Right lobe of liver (tissue), 6 donors: ENCODE measurements around the gene RIMS1. TPM values are rescaled to one million over a fixed set of nuclear protein-coding genes. Genes with fewer than 3 reads are reported as not detected.
A peak's percentile ranks its signal among the peaks of the same experiment; 100 is the strongest.

Experiments used
- ATAC-seq, 4 donors: fragments of 200-7000 bp; cut with Tn5 transposase; one replicate each; pipeline ENCODE4 v1.9.1; 2020; ENCODE audit warnings: mild to moderate bottlenecking in 4 of 4, moderate library complexity in 4 of 4
- DNase-seq, 3 donors: peaks; one replicate each; pipeline ENCODE4 v3.0.0-alpha.2; 2020
- H3K27ac ChIP-seq, 3 donors: fragments of 200-600 bp; one replicate each; pipeline ENCODE4 v1.8.0; 2022
- H3K27me3 ChIP-seq, 2 donors: fragments of 200-600 bp; one replicate each; pipeline ENCODE4 v1.8.0; 2022
- H3K36me3 ChIP-seq, 4 donors: fragments of 200-600 bp; sonication (generic) in 1 of 4; one replicate each; pipeline versions ENCODE4 v1.5.1 to v1.8.0; 2017 to 2022; ENCODE audit warnings: control low read depth in 1 of 4
- H3K4me1 ChIP-seq, 4 donors: fragments of 200-600 bp; sonication (generic) in 1 of 4; one replicate each; pipeline versions ENCODE4 v1.5.1 to v1.8.0; 2017 to 2022; ENCODE audit warnings: control low read depth in 1 of 4
- H3K4me3 ChIP-seq, 3 donors: fragments of 200-600 bp; one replicate each; pipeline ENCODE4 v1.8.0; 2022
- H3K9me3 ChIP-seq, 4 donors: fragments of 200-600 bp; sonication (generic) in 1 of 4; one replicate each; pipeline versions ENCODE4 v1.5.1 to v1.8.0; 2017 to 2022; ENCODE audit warnings: control low read depth in 1 of 4
- POLR2A ChIP-seq: fragments of 450-650 bp; IDR thresholded peaks from one replicate; pipeline ENCODE4 v1.6.1; 2017; ENCODE audit warnings: antibody characterized with exemption, mild to moderate bottlenecking
- WGBS: methylation state at CpG from one replicate; pipeline ENCODE4 v1.1.6; 2018; ENCODE audit warnings: low coverage, low lambda C conversion rate; ENCODE audit not compliant: insufficient coverage; ENCODE audit errors: missing lambda C conversion rate; 5-methylcytosine and 5-hydroxymethylcytosine counted together
- intact Hi-C, 2 donors: fragments of 100-400 bp; cut with DNase I; formaldehyde crosslinking; loops; one replicate each; pipeline versions ENCODE4 v1.11.2 to v1.14.1; 2022
- long read RNA-seq: library from polyadenylated mRNA; unstranded; transcript quantifications from one replicate; pipeline ENCODE4 v2.0.0, GENCODE V29; 2019
- total RNA-seq, 6 experiments: library from RNA; depleted of rRNA in 2 of 6; stranded (reverse); fragments of >200 nt in 2 of 6; fragmentation: NEBNext Ultra II Directional in 3 of 6; extraction: Animal tissue kit (Norgen Biotek cat#: 25700) in 3 of 6; gene quantifications; one replicate each; pipeline versions ENCODE4 v1.1.0 to v1.2.4, GENCODE V29; 2016 to 2023
- TF ChIP-seq, protein P1 (sequence below), 4 donors: fragments of 200-600 bp in 3 of 4; fragments of 450-650 bp in 1 of 4; IDR thresholded peaks; one replicate each; pipeline versions ENCODE4 v1.5.1 to v1.8.0; 2016 to 2022; ENCODE audit warnings: antibody characterized with exemption in 4 of 4, mild to moderate bottlenecking in 2 of 4
- donor health status: DM: no; HTN: yes; CAD: no.
- donor health status: DM: no; HTN: no; CAD: no.
- donor health status: DM: no; HTN: no; CAD: no.
- donor health status: DM: no; HTN: yes; CAD: no.
- donor health status: DM: no; HTN: yes; CAD: no.

The RIMS1 gene, protein sequence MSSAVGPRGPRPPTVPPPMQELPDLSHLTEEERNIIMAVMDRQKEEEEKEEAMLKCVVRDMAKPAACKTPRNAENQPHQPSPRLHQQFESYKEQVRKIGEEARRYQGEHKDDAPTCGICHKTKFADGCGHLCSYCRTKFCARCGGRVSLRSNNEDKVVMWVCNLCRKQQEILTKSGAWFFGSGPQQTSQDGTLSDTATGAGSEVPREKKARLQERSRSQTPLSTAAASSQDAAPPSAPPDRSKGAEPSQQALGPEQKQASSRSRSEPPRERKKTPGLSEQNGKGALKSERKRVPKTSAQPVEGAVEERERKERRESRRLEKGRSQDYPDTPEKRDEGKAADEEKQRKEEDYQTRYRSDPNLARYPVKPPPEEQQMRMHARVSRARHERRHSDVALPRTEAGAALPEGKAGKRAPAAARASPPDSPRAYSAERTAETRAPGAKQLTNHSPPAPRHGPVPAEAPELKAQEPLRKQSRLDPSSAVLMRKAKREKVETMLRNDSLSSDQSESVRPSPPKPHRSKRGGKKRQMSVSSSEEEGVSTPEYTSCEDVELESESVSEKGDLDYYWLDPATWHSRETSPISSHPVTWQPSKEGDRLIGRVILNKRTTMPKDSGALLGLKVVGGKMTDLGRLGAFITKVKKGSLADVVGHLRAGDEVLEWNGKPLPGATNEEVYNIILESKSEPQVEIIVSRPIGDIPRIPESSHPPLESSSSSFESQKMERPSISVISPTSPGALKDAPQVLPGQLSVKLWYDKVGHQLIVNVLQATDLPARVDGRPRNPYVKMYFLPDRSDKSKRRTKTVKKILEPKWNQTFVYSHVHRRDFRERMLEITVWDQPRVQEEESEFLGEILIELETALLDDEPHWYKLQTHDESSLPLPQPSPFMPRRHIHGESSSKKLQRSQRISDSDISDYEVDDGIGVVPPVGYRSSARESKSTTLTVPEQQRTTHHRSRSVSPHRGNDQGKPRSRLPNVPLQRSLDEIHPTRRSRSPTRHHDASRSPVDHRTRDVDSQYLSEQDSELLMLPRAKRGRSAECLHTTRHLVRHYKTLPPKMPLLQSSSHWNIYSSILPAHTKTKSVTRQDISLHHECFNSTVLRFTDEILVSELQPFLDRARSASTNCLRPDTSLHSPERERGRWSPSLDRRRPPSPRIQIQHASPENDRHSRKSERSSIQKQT (N-terminal part only)
- total RNA-seq = under 1 TPM in 2 of 6 experiments, not detected in 4; 0.09 to 0.69 TPM
- long read RNA-seq = 0 reads

DNA sequence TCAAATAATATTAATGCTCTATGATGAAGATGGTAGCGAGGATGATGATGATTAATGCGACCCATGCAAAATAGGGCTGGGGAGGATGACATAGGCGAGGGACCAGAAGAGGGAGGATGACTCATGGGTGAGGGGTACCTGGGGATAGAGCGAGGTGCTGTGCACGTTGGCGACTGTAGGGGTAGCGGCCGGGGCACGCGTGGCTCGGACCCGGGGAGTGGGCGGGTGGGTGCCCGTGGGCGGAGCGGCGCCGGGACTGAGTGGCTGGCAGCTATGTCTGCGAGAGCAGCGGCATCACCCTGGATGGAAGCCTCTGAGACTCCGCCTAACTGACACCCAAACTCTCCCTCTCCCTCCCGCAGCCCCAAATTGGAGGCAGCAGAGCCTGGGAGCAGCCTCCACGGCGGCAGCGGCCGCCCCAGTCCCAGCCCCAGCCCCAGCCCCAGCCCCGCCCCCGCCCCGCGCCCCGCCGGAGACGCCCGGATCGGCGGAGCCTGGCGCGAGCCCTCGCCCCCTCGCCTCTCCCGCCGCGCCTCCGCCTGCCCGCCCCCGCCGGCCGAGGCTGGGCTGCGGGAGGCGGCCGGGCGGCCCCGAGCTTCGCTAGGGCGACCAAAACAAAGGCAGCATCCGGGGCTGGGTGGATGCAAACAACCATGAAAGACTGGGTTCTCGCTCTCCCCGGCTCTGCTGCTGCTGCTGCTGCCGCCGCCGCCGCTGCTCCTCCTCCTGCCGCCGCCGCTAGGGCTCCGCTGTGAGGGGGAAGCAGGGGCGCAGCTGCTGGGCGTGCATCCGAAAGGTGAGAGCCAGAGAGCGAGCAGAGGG lies at the start of gene RIMS1:
Gene RIMS1, plus strand, starts transcription at position 367 of the 822 bp plus-strand sequence. CDS start 474 bp downstream, outside the sequence.
- TF ChIP-seq POLR2A = no peak
- TF ChIP-seq, protein P1, sequence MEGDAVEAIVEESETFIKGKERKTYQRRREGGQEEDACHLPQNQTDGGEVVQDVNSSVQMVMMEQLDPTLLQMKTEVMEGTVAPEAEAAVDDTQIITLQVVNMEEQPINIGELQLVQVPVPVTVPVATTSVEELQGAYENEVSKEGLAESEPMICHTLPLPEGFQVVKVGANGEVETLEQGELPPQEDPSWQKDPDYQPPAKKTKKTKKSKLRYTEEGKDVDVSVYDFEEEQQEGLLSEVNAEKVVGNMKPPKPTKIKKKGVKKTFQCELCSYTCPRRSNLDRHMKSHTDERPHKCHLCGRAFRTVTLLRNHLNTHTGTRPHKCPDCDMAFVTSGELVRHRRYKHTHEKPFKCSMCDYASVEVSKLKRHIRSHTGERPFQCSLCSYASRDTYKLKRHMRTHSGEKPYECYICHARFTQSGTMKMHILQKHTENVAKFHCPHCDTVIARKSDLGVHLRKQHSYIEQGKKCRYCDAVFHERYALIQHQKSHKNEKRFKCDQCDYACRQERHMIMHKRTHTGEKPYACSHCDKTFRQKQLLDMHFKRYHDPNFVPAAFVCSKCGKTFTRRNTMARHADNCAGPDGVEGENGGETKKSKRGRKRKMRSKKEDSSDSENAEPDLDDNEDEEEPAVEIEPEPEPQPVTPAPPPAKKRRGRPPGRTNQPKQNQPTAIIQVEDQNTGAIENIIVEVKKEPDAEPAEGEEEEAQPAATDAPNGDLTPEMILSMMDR (IDR thresholded peaks at IDR 0.05) = no peak
- H3K4me1 ChIP-seq = no peaks in the 10 kb centered on the region
- WGBS = 2% methylated on average over 24 of the region's 70 CpGs
- no peaks in the 10 kb centered on the region for H3K36me3 ChIP-seq
- H3K27ac ChIP-seq = no peak within 1 kb of the TSS
- H3K9me3 ChIP-seq = no peaks in the 10 kb centered on the region
- H3K4me3 ChIP-seq = peak within 1 kb of the TSS in 1 of 3 donors; percentile 16
- no peaks in the 10 kb centered on the region for H3K27me3 ChIP-seq
- peak in 2 of 3 donors; percentile 19 to 47 for DNase-seq
- ATAC-seq = peak in 1 of 4 donors; percentile 29
- intact Hi-C loops = no loop called here

DNA sequence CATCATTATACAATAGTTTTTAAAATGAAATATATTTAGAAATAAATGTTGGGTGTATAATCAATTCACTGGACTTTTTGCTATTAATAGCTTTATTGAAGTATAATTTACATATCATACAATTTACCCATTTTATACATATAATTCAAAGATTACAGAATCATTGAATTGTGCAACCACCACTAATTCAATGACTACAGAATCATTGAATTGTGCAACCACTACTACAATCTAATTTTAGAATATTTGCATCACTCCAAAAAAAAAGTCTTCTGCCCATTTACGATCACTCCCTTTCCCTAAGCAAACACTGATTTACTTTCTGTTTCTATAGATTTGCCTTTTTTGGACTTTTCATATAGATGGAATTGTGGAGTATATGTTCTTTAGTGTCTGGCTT lies 35.1 kb upstream of the RIMS1 start:
- no peaks in the 10 kb centered on the region for H3K36me3 ChIP-seq
- no peaks in the 10 kb centered on the region for H3K9me3 ChIP-seq
- H3K27ac ChIP-seq = no peak overlapping the region
- ATAC-seq (no peak), DNase-seq (no peak)
- 62% methylated on average over 1 of the region's 1 CpG for WGBS
- TF ChIP-seq, protein P1 (IDR thresholded peaks at IDR 0.05) = no peak
- TF ChIP-seq POLR2A = no peak
- no peaks in the 10 kb centered on the region for H3K4me1 ChIP-seq
- H3K4me3 ChIP-seq = no peak overlapping the region
- no peaks in the 10 kb centered on the region for H3K27me3 ChIP-seq
- intact Hi-C loops = no loop called here

DNA sequence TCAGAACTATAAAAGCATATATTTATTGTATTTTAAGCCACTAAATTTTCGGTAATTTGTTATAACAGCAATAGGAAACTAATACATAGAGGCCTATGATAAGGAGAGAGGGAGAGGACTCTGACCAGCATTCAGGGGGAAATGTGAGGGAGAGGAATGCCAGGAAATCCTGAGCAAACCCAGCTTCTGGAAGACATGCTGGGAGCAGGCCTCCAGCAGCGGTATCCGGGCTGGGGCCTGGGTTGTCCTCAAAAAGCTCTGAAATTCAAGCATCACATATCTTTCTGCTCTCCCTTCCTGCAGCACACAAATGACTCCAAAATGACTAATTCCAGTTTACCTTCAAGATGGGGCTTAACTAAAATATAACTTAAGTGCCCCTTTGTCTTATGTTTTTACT lies 33.4 kb upstream of the RIMS1 start:
- Histone ChIP-seq H3K4me1 (no peaks in the 10 kb centered on the region), H3K27me3 (no peaks in the 10 kb centered on the region), H3K36me3 (no peaks in the 10 kb centered on the region), H3K4me3 (no peak overlapping the region), H3K9me3 (no peaks in the 10 kb centered on the region), H3K27ac (no peak overlapping the region)
- DNase-seq (no peak), ATAC-seq (no peak)
- 35% methylated on average over 2 of the region's 3 CpGs for WGBS
- TF ChIP-seq, protein P1 (IDR thresholded peaks at IDR 0.05) = no peak
- no peak for TF ChIP-seq POLR2A
- intact Hi-C loops = no loop called here

DNA sequence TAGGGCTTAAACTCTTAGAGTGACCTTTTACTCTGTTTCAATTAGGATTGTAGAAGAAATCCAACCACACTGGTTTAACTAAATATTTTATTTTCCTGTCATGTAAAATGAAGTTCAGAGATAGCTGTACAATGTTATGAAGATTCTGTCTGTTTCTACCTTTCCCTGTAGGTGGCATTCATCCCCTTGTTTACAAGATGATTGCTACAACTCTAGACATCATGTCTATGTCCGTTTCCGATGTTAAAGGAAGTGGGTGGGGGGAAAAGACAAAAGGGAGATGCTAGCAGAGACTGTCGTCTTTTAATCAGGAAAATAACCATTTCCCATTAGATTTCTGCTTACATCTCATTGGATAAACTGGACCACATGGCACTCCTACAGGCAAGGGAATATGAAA lies 30.9 kb upstream of the RIMS1 start:
- TF ChIP-seq POLR2A = no peak
- TF ChIP-seq, protein P1 (IDR thresholded peaks at IDR 0.05) = no peak
- Histone ChIP-seq H3K27me3 (no peaks in the 10 kb centered on the region), H3K4me3 (no peak overlapping the region), H3K9me3 (no peaks in the 10 kb centered on the region), H3K27ac (no peak overlapping the region), H3K36me3 (no peaks in the 10 kb centered on the region), H3K4me1 (no peaks in the 10 kb centered on the region)
- intact Hi-C loops = no loop called here
- DNase-seq (no peak), ATAC-seq (no peak)
- 24% methylated on average over 3 of the region's 3 CpGs for WGBS
